Lung (tissue), 12 donors: Measurements from ENCODE around the gene RBM26. TPM values are rescaled to one million over a fixed set of nuclear protein-coding genes. Genes with fewer than 3 reads are reported as not detected.
A peak's percentile ranks its signal among the peaks of the same experiment; 100 is the strongest.

ENCODE experiments used
- ATAC-seq: fragments of 200-7000 bp; cut with Tn5 transposase; one replicate; pipeline ENCODE4 v1.9.1; 2020; ENCODE audit warnings: moderate number of reproducible peaks; ENCODE audit not compliant: insufficient read depth, low FRiP score
- DNase-seq, 3 donors: peaks; one replicate each; pipeline ENCODE4 v3.0.0-alpha.2; 2013 to 2017
- H3K27ac ChIP-seq, 2 donors: one replicate each; pipeline ENCODE4 v1.5.1; 2013; ENCODE audit warnings: mild to moderate bottlenecking in 2 of 2, moderate library complexity in 2 of 2, control low read depth in 1 of 2, inconsistent platforms in 1 of 2, low read depth in 1 of 2, low read length in 1 of 2
- H3K27me3 ChIP-seq, 3 donors: one replicate each; pipeline ENCODE4 v1.5.1; 2013; ENCODE audit warnings: low read length in 2 of 3; ENCODE audit not compliant: control insufficient read depth in 3 of 3, insufficient read depth in 3 of 3
- H3K36me3 ChIP-seq, 4 donors: one replicate each; pipeline ENCODE4 v1.5.1; 2013; ENCODE audit warnings: low read length in 4 of 4, mild to moderate bottlenecking in 1 of 4, moderate library complexity in 1 of 4; ENCODE audit not compliant: control insufficient read depth in 4 of 4, insufficient read depth in 4 of 4
- H3K4me1 ChIP-seq, 5 donors: one replicate each; pipeline ENCODE4 v1.5.1; 2013; ENCODE audit warnings: low read length in 5 of 5, mild to moderate bottlenecking in 2 of 5, moderate library complexity in 1 of 5; ENCODE audit not compliant: control insufficient read depth in 5 of 5, insufficient read depth in 5 of 5
- H3K4me3 ChIP-seq: one replicate; pipeline ENCODE4 v1.5.1; 2013; ENCODE audit warnings: mild to moderate bottlenecking, control low read depth, moderate library complexity
- H3K9ac ChIP-seq, 2 donors: one replicate each; pipeline ENCODE4 v1.5.1; 2013; ENCODE audit warnings: low read length in 2 of 2, control low read depth in 1 of 2; ENCODE audit not compliant: insufficient read depth in 1 of 2
- H3K9me3 ChIP-seq, 4 donors: one replicate each; pipeline ENCODE4 v1.5.1; 2013; ENCODE audit warnings: low read length in 3 of 4, mild to moderate bottlenecking in 1 of 4, moderate library complexity in 1 of 4; ENCODE audit not compliant: control insufficient read depth in 4 of 4, insufficient read depth in 3 of 4
- WGBS, 2 donors: extraction: QIAGEN DNeasy Blood & Tissue Kit; methylation state at CpG; one replicate each; pipeline ENCODE4 v1.1.7; 2013; 5-methylcytosine and 5-hydroxymethylcytosine counted together
- polyA plus RNA-seq, 2 donors: library from polyadenylated mRNA; stranded (reverse); fragments of 200-250 nt; gene quantifications; one replicate each; pipeline ENCODE4 v1.2.1, GENCODE V29; 2013
- total RNA-seq, 2 donors: library from RNA; depleted of rRNA in 1 of 2; stranded (reverse); fragments of >200 nt in 1 of 2; gene quantifications; one replicate each; pipeline ENCODE4 v1.2.1, GENCODE V29; 2014 to 2021
- TF ChIP-seq, protein P1 (sequence below): IDR thresholded peaks from 2 replicates; pipeline ENCODE4 v1.5.1; 2012; ENCODE audit warnings: mild to moderate bottlenecking; ENCODE audit errors: control extremely low read depth, extremely low read depth
- donor health status: control.
- donor health status: control.
- donor health status: Bipolar disorder and iron deficiency.
- donor health status: healthy.
- donor health status: DM: yes; HTN: yes; CAD: no.

The RBM26 gene
- total and polyA plus RNA-seq, 4 donors = 12.9 to 91.8 (median 32.3) TPM

DNA sequence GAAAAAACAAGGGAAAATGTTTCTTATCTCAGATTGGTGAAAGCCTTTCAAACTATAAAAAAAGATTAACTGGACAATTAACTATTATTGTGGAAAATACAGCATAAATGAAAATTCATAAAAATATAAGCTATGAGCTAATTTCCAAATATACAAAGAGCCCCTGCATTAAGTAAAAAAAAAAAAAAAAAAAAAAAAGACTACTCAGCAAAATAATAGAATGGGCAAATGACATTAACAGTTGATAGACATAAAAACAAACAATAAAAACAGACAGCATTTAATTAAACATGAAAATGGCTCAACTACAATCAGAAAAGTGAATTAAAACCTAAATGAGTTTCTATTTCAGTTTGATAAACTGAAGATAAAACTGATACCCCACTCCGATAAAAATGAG is 77.5 kb downstream of the RBM26 start:
- H3K9me3 ChIP-seq = no peaks in the 10 kb centered on the region
- TF ChIP-seq, protein P1, sequence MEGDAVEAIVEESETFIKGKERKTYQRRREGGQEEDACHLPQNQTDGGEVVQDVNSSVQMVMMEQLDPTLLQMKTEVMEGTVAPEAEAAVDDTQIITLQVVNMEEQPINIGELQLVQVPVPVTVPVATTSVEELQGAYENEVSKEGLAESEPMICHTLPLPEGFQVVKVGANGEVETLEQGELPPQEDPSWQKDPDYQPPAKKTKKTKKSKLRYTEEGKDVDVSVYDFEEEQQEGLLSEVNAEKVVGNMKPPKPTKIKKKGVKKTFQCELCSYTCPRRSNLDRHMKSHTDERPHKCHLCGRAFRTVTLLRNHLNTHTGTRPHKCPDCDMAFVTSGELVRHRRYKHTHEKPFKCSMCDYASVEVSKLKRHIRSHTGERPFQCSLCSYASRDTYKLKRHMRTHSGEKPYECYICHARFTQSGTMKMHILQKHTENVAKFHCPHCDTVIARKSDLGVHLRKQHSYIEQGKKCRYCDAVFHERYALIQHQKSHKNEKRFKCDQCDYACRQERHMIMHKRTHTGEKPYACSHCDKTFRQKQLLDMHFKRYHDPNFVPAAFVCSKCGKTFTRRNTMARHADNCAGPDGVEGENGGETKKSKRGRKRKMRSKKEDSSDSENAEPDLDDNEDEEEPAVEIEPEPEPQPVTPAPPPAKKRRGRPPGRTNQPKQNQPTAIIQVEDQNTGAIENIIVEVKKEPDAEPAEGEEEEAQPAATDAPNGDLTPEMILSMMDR = no peak
- DNase-seq (no peak), ATAC-seq (no peak)
- no peaks in the 10 kb centered on the region for H3K4me1 ChIP-seq
- peaks cover 0 to 23% (median 8%) of the 10 kb centered on the region in 4 donors for H3K36me3 ChIP-seq
- H3K9ac ChIP-seq = no peak overlapping the region
- 92 to 98% methylated on average over 1 of the region's 1 CpG for WGBS, 2 donors
- no peak overlapping the region for H3K27ac ChIP-seq
- H3K4me3 ChIP-seq = no peak overlapping the region
- H3K27me3 ChIP-seq = no peaks in the 10 kb centered on the region

DNA sequence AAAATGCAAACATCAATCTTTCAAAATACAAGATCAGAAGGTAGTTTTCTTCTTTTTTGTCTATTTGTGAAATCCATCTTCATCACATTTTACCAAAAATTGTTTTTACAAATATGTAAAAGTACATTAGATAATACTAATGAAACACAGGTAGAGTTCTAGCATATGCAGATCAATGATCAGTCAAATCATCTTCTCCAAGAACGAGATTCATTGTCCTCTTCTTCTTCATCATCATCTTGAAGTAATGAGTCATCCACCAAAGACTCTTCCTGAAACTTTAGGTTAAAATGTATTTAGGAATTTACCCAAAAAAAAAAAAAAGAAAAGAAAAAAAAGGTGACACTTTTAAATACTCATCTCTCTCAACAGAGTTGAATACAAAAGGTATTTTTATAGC is 85.6 kb downstream of the RBM26 start:
- WGBS, 2 donors = 90 to 97% methylated on average over 1 of the region's 1 CpG
- Histone ChIP-seq H3K4me1 (no peaks in the 10 kb centered on the region), H3K9me3 (no peaks in the 10 kb centered on the region), H3K9ac (no peak overlapping the region), H3K4me3 (no peak overlapping the region), H3K27ac (no peak overlapping the region), H3K36me3 (peaks cover 0 to 26% (median 13%) of the 10 kb centered on the region in 4 donors), H3K27me3 (no peaks in the 10 kb centered on the region)
- DNase-seq (no peak), ATAC-seq (no peak)
- TF ChIP-seq, protein P1 = no peak

DNA sequence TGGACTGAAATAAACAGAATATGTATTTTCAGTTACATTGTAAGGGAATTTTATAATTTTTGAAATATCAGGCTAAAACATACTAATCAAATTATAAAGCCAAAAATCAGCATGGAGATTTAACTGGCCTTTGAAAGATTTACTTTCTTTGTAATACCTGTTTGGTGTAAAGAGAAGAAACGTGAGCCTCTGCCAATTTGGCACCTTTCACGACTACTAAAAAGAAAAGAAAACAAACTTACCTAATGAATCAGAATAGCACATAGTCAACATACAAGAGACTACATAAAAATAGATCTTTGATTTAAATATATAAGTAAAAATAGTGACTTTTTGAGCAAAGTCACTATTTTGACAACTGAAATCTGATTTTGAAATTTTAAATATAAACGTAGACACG is 87.4 kb downstream of the RBM26 start:
- ATAC-seq = no peak
- TF ChIP-seq, protein P1 = no peak
- DNase-seq = no peak
- no peak overlapping the region for H3K9ac ChIP-seq
- no peak overlapping the region for H3K27ac ChIP-seq
- 83 to 87% methylated on average over 4 of the region's 4 CpGs for WGBS, 2 donors
- peaks cover 0 to 27% (median 11%) of the 10 kb centered on the region in 4 donors for H3K36me3 ChIP-seq
- peaks cover 0 to 3% (median 0%) of the 10 kb centered on the region in 5 donors for H3K4me1 ChIP-seq
- no peaks in the 10 kb centered on the region for H3K9me3 ChIP-seq
- H3K27me3 ChIP-seq = no peaks in the 10 kb centered on the region
- no peak overlapping the region for H3K4me3 ChIP-seq

DNA sequence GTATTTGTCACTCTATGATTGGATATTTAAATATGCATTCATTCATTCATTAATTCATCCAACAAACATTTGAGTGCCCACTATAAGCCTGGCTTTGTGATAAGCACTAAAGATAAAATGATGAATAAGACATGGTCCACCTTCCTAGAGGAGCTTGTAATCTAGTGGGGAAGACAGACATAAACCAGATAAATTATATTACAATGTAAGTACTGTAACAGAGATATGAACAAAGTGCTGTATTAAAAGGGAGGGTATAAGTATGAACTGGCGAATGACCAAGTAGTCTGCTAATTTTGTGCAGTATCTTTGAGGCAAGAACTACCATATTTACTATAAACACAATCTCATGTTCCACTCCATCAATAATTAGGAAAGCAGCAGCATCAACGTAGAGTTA is 88.2 kb downstream of the RBM26 start:
- ATAC-seq = no peak
- WGBS, 2 donors = 95 to 98% methylated on average over 2 of the region's 2 CpGs
- H3K4me3 ChIP-seq = no peak overlapping the region
- peak in 1 of 3 donors; percentile 8 for DNase-seq
- no peak overlapping the region for H3K9ac ChIP-seq
- peaks cover 0 to 7% (median 0%) of the 10 kb centered on the region in 5 donors for H3K4me1 ChIP-seq
- TF ChIP-seq, protein P1 = no peak
- peaks cover 0 to 27% (median 11%) of the 10 kb centered on the region in 4 donors for H3K36me3 ChIP-seq
- H3K27ac ChIP-seq = no peak overlapping the region
- H3K27me3 ChIP-seq = no peaks in the 10 kb centered on the region
- no peaks in the 10 kb centered on the region for H3K9me3 ChIP-seq
